ENCODE measurements around the gene CCDC70. TPM values are rescaled to one million over a fixed set of nuclear protein-coding genes. Genes with fewer than 3 reads are reported as not detected.
A peak's percentile ranks its signal among the peaks of the same experiment; 100 is the strongest.

The CCDC70 gene
- total RNA-seq, result not detected

DNA sequence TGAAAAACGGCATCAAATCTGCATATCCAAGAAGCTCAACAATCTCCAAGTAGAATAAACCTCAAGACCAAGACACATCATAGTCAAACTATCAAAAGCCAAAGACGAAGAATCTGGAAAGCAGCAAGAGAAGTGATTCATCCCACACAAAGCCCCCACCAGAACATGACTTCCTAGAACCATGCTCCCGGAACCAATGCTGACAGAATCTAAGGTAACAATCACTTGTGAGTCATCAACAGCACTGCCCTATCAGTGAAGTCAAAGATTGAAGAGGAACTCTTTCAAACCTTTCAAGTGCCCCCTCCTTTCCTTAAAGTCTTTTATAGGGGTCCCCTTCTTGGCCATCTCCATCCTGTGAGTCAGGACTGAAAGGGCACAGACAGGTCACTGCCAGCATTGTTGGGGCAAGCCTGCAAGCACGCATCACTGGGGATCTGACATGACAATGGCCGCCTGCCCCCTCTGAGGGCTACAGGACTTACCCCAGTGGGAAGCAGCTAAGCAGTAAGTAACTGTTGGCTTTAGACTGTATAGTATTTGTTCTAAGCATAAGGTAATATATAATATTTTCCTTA is at the start of gene CCDC70:
TSS of gene CCDC70 (plus strand) at position 247 of the 578 bp plus-strand sequence. CDS start 3,443 bp downstream, outside the sequence.
- no peak within 1 kb of the TSS for H3K4me3 Mint-ChIP-seq
- H3K27me3 Mint-ChIP-seq (ENCODE audit: low read depth), result peaks cover 7% of the 10 kb centered on the region
- H3K4me1 Mint-ChIP-seq (ENCODE audit: low read depth), result peaks cover 5% of the 10 kb centered on the region
- no peaks in the 10 kb centered on the region for H3K9me3 Mint-ChIP-seq
- peak; percentile 93 to 95 for ATAC-seq
- no peak for DNase-seq
- H3K36me3 Mint-ChIP-seq (ENCODE audit: insufficient read depth), result no peaks in the 10 kb centered on the region

DNA sequence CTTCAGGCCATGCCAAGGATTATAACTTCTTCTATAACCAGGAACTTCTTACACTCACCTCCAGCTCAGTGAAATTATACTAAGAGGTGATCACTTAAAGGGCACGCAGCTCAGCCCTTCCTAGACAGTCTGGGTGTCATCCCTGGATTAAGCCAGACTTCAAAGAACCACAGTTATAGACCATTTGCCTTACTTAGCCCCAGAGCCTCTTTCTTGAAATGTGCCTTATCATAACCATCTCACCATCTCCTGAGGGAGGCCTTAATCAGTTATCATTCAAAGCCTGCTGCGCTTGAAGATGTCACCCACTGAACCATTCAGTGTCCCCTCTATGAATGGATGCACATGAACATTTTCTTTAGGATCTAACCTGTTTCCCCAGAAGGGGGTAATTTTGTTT is 47.7 kb upstream of the CCDC70 start:
- Mint-ChIP-seq H3K4me3 (no peak overlapping the region), H3K9me3 (no peaks in the 10 kb centered on the region), H3K4me1 (ENCODE audit: low read depth) (peaks cover 67% of the 10 kb centered on the region), H3K27me3 (ENCODE audit: low read depth) (no peaks in the 10 kb centered on the region), H3K36me3 (ENCODE audit: insufficient read depth) (peaks cover 14% of the 10 kb centered on the region)
- ATAC-seq (no peak), DNase-seq (no peak)

DNA sequence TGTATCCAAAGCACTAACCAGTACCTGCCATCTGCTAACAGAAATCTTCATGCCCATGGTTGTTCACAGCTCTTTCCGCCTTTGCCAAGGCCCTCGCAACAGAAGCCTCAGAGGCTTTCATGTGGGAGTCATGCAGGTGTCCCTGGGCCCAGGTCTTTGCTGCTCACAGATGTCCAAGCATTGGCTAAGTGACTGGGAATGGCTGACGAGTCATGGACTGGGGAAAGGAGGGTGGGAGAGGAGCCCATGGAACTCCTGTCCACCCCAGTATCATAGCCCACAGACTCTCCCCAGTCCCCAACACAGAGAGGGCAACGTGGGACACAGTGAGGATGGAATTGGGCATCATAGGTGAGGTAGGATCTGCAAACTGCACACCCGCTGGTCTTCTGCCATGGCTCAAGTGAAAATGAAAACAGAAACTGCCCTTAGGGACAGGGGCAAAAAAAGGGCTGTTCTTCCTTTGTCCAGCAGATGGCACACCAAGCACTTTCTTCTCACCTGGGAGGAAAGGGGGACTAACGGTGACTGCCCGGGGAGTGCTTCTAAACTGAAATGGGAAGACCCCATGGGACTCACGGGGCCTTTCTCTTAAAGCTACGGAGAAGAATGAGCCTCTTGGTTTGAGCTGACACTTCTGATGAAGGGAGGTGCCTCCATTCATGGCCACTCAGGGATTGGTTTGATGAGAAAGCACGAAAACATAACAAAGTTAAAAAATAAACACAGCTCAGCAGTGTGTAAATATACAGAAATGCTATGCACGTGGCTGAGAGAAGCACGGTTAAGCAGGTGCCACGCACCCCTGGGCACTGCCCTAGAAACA is 46.7 kb upstream of the CCDC70 start:
- ATAC-seq, result peak; percentile 49 to 67
- peaks cover 7% of the 10 kb centered on the region for H3K36me3 Mint-ChIP-seq (ENCODE audit: insufficient read depth)
- peak overlapping the region; percentile 51 for H3K4me3 Mint-ChIP-seq
- no peaks in the 10 kb centered on the region for H3K9me3 Mint-ChIP-seq
- DNase-seq, result peak; percentile 71
- no peaks in the 10 kb centered on the region for H3K27me3 Mint-ChIP-seq (ENCODE audit: low read depth)
- H3K4me1 Mint-ChIP-seq (ENCODE audit: low read depth), result peaks cover 76% of the 10 kb centered on the region

DNA sequence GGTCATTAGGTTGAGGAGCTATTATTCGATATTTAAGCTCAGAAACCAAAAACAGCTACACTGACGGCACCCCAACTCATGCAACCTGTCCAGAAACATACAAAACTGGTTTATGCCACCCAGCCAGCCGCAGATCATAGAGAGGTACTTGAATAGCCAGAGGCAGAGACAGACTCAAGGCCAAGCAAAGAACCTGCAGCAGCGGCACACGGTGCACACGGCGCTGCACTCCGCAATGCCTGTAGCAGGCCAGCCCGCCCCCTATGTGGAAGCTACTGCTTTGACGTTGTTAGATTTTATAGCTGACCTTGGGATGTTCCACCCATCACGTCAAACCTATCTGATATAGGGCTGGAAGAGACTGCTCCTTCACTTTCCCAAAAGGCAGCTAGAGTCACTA is 45.9 kb upstream of the CCDC70 start:
- no peak overlapping the region for H3K4me3 Mint-ChIP-seq
- H3K27me3 Mint-ChIP-seq (ENCODE audit: low read depth), result no peaks in the 10 kb centered on the region
- peaks cover 7% of the 10 kb centered on the region for H3K36me3 Mint-ChIP-seq (ENCODE audit: insufficient read depth)
- ATAC-seq, result no peak
- DNase-seq, result no peak
- H3K4me1 Mint-ChIP-seq (ENCODE audit: low read depth), result peaks cover 83% of the 10 kb centered on the region
- no peaks in the 10 kb centered on the region for H3K9me3 Mint-ChIP-seq

DNA sequence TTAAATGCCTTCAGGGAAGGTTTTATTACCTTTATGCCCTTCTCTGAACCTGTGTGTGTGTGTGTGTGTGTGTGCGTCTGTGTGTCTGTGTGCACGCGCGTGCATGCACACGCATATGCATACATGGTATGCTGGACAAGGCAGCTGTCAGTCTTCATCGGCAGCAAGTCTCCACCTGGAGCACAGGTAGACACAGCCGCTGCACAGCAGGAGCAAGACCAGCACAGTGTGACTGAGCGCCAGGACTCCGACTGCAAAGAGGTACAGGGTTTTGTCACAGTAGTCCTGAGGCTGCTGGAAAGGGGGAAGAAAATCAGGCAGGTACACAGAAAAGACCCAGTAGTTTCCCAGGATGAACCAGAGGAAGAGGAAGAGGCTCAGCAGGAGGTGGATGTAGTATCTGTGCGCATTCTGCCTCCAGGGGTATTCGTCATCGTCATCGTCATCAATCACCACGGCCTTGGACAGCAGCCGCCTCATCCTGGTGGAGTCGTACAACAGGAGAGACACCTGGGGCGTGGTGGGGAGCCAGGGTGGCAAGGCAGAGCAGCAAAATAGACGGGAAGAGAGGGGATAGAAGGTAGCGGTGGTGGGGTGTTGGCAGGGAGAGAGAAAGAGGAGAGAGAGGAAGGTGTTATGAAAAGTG is 45.0 kb upstream of the CCDC70 start:
- no peaks in the 10 kb centered on the region for H3K27me3 Mint-ChIP-seq (ENCODE audit: low read depth)
- H3K4me1 Mint-ChIP-seq (ENCODE audit: low read depth), result peaks cover 86% of the 10 kb centered on the region
- no peak for DNase-seq
- H3K4me3 Mint-ChIP-seq, result peak overlapping the region; percentile 9
- no peaks in the 10 kb centered on the region for H3K9me3 Mint-ChIP-seq
- no peak for ATAC-seq
- H3K36me3 Mint-ChIP-seq (ENCODE audit: insufficient read depth), result peaks cover 4% of the 10 kb centered on the region

DNA sequence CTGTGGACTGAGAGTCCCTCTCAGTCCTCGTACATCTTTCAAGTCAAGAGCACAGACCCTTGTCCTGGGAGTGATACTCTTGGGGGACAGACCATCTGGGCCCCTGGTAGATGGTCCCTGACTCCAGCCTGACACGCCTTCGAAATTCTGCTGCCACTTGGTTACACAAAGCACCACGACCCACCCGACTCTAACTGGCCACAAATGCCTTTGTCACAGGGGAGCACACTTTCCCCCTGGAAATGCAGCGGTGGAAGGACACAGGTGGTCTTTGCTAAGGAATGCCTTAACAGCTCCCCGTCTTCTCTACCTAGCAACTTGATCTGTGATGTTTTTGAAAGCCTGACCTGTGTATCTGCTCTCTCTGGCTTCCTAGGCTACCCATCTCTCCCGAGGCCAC is 44.1 kb upstream of the CCDC70 start:
- Mint-ChIP-seq H3K4me1 (ENCODE audit: low read depth) (peaks cover 87% of the 10 kb centered on the region), H3K9me3 (no peaks in the 10 kb centered on the region), H3K27me3 (ENCODE audit: low read depth) (no peaks in the 10 kb centered on the region), H3K4me3 (no peak overlapping the region), H3K36me3 (ENCODE audit: insufficient read depth) (peaks cover 4% of the 10 kb centered on the region)
- DNase-seq, result no peak
- no peak for ATAC-seq

DNA sequence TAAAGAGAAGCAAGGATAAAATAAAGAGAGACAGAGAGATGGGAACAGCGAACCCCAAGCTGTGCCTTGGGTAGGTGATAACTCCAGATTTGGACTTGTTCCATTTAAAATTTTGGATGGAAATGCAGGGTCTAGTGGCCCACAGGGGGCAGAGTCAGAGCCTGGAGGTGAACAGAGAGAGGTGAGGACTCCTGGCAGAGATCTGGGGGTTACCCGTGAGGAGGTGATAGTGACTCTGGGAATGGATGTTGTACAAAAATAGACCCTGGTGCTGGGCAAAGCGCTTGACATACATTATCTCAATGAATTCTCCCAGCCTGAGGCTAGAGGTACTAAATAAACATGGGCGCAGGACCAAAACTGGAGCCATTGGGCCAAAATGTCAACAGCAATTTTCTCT is 43.5 kb upstream of the CCDC70 start:
- Mint-ChIP-seq H3K4me3 (peak overlapping the region; percentile 39), H3K4me1 (ENCODE audit: low read depth) (peaks cover 90% of the 10 kb centered on the region), H3K9me3 (no peaks in the 10 kb centered on the region), H3K36me3 (ENCODE audit: insufficient read depth) (peaks cover 4% of the 10 kb centered on the region), H3K27me3 (ENCODE audit: low read depth) (no peaks in the 10 kb centered on the region)
- DNase-seq (no peak), ATAC-seq (no peak)

DNA sequence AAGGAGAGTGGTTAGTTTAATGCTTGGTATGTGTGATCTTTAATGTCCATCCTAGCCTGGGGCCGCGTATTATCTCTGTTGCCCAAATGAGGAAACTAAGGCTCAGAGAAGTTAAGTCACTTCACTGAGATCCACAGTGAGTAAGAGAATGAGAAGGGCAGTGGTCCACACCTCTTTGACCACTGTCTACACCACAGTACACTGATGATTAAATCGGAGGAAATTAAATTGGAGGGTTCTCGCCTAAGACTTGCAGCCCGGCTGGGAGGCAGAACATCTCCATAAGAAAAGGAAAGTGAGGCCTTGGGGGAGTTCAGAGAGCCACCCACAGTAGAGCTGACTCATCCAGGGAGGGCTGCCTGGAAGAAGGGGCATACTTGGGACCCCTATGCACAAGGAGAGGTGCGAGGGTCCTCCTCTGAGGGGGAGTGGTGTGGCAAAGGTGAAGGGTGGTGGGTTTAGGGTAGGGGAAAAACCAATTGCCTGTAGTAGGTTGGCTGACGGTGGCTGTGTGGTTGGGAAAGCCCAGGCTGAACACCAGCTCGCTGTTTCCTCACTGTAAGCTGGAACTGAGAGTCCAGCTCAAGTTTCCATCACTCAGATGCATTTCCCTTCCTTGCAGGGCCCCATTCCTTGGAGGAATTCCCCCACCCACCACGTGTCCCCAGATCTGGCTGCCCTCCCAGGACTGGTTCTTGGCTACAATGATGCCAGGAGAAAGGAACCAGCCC is 42.8 kb upstream of the CCDC70 start:
- ATAC-seq, result peak; percentile 75 to 81

DNA sequence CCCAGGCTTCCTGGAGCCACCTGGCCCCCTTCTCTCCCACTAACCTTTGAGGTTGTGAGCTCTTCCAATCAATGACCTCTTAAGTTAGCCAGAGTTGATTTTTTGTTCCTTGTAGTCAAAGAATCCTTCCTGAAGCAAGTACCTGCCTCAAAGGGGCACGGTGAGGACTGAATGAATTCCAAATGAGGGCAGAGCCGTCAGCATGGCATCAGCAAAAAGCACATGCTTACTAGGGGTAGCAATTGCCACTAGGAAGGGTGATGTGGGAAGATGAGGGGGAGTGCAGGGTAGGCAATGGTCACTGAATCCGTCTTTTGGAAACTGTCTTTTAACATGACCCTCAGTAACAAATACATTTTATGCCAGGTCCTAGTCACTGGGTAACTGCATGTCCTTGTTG is 42.2 kb upstream of the CCDC70 start:
- no peaks in the 10 kb centered on the region for H3K27me3 Mint-ChIP-seq (ENCODE audit: low read depth)
- no peak for DNase-seq
- H3K36me3 Mint-ChIP-seq (ENCODE audit: insufficient read depth), result peaks cover 4% of the 10 kb centered on the region
- ATAC-seq, result no peak
- H3K4me1 Mint-ChIP-seq (ENCODE audit: low read depth), result peaks cover 94% of the 10 kb centered on the region
- no peaks in the 10 kb centered on the region for H3K9me3 Mint-ChIP-seq
- peak overlapping the region; percentile 79 for H3K4me3 Mint-ChIP-seq

More for the DNA sequence above, 42.8 kb upstream of the CCDC70 start:
- no peaks in the 10 kb centered on the region for H3K9me3 Mint-ChIP-seq
- H3K4me1 Mint-ChIP-seq (ENCODE audit: low read depth), result peaks cover 92% of the 10 kb centered on the region
- H3K36me3 Mint-ChIP-seq (ENCODE audit: insufficient read depth), result peaks cover 4% of the 10 kb centered on the region
- DNase-seq, result peak; percentile 45
- H3K4me3 Mint-ChIP-seq, result peak overlapping the region; percentile 79
- no peaks in the 10 kb centered on the region for H3K27me3 Mint-ChIP-seq (ENCODE audit: low read depth)

DNA sequence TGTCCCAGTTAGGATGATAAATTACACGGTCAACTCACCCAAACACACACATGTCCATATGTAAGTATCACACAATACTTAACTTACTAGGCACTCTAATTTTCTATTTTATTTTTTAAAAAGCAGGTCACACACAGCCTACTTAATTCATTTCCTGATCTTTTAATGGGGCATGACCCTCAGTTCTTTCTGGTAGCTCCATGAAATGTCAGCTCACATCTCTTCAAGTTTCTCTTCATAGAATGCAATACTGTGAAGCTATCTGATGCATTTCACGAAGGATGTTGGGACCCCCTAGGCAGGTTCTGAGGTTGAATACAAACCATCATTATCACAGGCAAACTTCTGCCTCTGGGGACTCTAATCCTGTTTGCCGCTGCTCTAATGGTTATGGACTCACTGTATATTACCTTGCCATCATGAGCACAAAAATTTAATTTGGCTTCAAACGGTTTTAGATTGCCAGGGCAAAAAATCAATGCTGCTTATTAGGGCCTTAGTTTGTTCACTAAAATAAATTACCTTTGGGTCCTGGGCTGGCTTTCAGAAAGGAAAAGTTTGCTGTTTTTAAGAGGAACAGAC is 41.7 kb upstream of the CCDC70 start:
- DNase-seq, result no peak
- no peaks in the 10 kb centered on the region for H3K9me3 Mint-ChIP-seq
- no peak for ATAC-seq
- peaks cover 94% of the 10 kb centered on the region for H3K4me1 Mint-ChIP-seq (ENCODE audit: low read depth)
- peak overlapping the region; percentile 79 for H3K4me3 Mint-ChIP-seq
- no peaks in the 10 kb centered on the region for H3K27me3 Mint-ChIP-seq (ENCODE audit: low read depth)
- H3K36me3 Mint-ChIP-seq (ENCODE audit: insufficient read depth), result peaks cover 4% of the 10 kb centered on the region

DNA sequence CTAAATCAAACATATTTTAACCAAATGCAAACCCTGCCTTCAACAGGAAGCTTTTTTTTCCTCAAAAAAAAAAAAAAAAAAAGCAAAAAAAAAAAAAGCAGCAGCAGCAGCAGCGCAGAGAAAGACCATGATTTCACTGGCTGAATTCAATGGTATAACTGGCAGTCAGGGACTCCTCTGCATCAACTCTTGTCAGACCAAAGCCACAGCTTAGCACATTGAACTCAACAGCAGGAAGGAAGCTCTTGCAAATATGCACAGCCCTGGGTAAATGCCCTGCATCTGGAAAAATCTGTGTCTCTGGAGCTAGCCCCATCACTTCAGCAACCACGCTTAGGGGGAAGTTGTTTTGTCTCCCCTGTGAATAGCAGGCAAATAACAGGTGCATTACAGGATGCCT is 40.2 kb upstream of the CCDC70 start:
- Mint-ChIP-seq H3K4me1 (ENCODE audit: low read depth) (peaks cover 95% of the 10 kb centered on the region), H3K36me3 (ENCODE audit: insufficient read depth) (peaks cover 1% of the 10 kb centered on the region), H3K27me3 (ENCODE audit: low read depth) (no peaks in the 10 kb centered on the region), H3K4me3 (peak overlapping the region; percentile 79), H3K9me3 (no peaks in the 10 kb centered on the region)
- no peak for ATAC-seq
- DNase-seq, result no peak

DNA sequence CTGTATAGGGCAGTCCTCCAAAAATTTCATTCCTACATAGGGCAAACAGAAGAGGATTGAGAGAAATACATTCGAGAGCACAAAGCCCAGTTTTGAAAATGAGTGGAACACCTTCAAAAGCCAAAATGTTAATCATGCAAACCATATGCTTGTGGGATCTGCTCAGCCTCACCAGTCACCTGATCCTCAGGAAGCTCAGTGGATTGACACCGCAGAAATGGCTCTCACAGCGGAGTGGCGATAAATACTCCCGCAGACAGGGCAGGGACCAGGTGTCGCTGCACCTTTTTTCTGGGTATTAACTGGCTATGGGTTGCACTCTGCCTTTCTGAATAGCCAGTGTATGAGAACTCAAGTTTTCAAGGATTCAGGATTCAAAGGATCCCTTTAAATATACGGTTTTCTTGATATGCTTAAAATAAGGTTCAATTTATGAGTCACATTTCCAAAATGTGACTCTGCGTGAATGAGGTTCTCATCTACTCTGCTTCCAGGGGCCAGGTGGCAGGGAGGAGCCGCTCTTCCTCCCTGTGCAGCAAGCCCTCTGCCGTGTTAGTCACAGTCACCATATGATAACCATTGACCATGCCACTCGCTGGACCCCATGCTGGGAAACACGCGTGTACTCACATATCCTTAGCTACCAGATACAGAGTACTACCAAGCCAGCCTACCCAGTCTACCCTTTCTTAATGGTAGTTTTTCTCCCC is 39.5 kb upstream of the CCDC70 start:
- no peaks in the 10 kb centered on the region for H3K27me3 Mint-ChIP-seq (ENCODE audit: low read depth)
- H3K4me1 Mint-ChIP-seq (ENCODE audit: low read depth), result peaks cover 96% of the 10 kb centered on the region
- no peak for DNase-seq
- ATAC-seq, result peak; percentile 6 to 17
- H3K9me3 Mint-ChIP-seq, result no peaks in the 10 kb centered on the region
- H3K36me3 Mint-ChIP-seq (ENCODE audit: insufficient read depth), result no peaks in the 10 kb centered on the region
- H3K4me3 Mint-ChIP-seq, result peak overlapping the region; percentile 79

DNA sequence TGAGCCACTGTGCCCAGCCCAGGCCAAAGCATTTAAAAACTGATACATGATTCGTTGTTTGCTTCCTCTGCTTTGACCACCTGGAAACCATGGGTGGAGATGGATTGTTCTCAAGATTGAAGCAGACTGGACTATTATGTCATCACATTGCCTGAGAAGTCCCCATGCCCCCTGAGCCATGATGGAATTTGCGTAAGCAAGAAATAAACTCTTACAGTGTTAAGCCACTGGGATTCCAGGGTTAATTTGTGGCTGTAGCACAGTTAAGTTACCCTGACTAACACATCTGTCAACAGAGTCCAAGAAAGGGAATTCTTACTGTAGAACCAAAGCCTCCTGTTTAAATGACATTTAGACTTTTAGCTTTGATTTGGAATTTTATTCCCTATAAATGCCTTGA is 38.4 kb upstream of the CCDC70 start:
- no peak for DNase-seq
- no peaks in the 10 kb centered on the region for H3K27me3 Mint-ChIP-seq (ENCODE audit: low read depth)
- ATAC-seq, result no peak
- H3K4me1 Mint-ChIP-seq (ENCODE audit: low read depth), result peaks cover 99% of the 10 kb centered on the region
- no peaks in the 10 kb centered on the region for H3K36me3 Mint-ChIP-seq (ENCODE audit: insufficient read depth)
- peak overlapping the region; percentile 79 for H3K4me3 Mint-ChIP-seq
- no peaks in the 10 kb centered on the region for H3K9me3 Mint-ChIP-seq
